Stimulated activated CD4-positive, alpha-beta T cell treated with anti-CD3 and anti-CD28 coated beads, Interleukin-12 subunit alpha, Interleukin-12 subunit beta, amount 100 ng/mL, for 4 hours (primary cell): Measurements from ENCODE around the gene HS2ST1.

Experiments
- DNase-seq: peaks from one replicate; pipeline ENCODE4 v3.0.0-alpha.2; 2020

HS2ST1 gene

DNA sequence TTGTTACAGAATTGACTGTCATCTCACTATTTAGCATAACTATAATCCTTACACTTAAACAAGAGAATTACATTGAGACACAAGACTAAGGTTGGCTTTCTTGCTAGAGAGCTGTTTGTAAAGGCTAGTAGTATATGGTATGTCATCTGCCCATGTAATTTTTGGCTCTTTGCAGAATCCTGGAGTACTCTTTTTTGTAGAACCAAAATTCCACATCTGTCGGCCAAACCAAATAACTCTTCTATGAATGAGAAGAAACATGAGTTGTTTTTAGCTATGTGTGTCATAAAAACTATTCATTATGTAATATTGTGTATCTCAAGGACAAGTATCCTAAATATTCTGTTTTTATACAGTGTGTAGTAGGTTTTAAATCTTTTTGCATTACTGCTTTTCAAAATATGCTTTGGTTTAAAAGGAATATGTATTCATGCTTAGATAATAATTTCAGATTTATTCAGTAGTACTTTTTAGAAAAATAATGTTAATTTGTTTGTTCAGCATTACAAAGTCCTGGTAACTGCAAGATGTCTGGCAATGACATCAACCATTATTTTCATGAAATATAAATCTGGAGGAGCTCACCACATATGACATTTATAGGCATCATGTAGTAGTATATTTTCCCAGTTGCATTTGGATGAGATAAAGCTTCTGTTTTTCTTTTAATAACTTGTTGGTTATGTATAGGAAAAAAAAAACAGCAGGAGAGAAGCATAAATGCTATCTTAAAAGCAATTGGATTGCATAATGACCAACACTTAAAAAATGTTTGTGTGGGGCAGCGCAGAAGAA is 159.8 kb downstream of the HS2ST1 start:
- DNase-seq = no peak

DNA sequence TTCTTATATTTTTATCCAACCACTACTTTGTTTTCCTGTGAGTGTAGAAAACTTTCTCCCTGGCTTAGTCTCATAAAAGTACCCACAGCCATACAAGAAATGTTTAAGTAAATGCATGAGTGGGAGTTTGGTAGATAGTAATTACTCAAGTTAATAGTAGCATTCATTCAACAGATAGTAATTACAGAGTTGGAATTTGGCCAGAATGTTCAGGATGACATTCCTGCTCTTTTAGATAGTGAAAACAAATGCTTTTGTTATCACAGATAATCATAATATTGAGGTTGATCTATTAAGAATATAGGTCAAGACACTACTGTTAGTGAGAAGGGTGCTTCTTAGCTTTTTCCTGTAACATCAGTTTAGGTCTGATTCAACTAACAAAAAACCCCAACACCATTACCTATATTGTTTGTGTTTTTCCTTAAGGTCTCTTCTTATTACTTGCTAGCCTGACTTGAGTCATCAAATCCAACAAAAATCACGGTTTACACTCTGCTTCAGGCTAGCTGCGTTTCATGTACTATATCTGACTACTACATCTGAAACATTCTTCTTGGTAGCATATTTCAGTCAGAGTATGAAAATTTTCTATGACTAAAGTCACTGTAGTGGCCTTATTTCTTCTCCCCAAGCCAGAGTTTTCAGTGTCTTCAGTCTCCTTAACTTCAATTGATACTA is 163.7 kb downstream of the HS2ST1 start:
- DNase-seq = no peak

DNA sequence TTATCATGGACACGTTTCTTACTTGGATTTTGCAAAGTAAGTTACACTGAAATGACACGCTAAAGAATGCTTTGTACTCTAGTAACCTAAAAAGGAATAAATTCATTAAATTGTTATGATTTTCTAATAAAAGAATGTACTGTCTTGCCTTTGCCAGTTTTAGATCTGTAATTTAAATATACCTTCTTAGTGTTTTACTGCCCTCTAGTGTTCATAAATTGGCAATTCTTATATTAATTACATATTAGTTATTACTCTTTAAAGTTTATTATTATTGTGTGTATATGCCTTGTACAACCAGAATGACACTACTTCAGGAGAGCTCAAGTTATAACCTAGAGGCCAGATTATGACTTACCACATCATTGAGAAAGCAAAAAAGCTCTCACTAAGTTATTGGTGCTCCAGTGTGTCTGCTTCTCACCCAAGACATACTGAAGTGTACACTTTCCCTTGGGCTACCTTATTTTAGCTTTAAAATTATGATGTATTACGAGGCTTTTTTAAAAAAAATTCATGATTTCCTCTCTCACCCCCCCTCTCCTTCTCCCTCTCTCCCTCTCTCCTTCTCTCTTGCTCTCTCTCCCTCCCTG is 169.9 kb downstream of the HS2ST1 start:
- DNase-seq = no peak

DNA sequence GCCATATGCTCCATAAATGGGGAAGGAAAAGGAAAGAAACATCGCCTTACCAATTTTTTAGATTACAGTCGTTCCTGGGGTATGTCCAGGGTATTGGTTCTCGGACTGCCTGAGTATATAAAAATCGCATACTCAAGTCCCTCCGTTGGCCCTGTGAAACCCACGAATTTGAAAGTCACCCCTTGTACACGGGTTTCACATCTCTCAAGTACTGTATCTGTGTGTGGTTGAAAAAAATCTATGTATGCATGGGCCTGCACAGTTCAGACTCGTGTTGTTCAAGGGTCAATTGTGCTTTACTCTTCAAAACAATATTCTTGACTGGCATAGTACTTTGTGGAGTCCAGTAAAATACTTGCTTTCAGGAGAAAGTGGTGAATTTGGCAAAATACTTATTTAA is 171.7 kb downstream of the HS2ST1 start:
- DNase-seq = no peak

DNA sequence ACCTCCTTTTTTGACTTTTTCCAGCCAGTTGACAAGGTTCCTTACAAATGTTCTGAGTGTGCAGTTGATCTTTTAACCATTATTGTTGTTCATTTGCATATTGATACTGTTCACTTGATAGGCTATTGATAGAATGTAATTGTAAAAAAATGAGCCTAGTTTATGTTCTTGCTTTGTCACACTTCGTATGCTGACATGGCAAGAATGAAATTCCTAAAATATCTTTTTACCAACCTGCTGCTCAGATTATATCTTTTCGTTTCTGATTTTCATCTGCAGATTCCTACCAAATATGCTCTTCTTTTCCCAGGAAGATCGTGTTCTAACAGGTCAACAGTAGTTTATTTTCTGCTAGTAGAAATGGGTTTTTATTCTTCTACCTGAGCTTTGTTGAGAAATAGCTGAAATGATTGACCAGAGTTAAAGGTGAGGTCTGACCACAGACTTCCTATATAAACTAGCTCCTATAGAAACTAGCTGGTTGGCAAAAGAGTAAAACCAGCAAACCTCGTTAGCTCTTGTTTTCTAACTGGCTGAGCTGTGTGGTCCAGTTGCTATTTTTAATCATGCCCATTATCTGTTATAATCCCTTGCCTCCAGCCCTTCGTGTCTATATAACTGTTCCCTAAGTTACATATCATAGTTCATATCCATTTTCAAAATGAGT is 174.8 kb downstream of the HS2ST1 start:
- no peak for DNase-seq

DNA sequence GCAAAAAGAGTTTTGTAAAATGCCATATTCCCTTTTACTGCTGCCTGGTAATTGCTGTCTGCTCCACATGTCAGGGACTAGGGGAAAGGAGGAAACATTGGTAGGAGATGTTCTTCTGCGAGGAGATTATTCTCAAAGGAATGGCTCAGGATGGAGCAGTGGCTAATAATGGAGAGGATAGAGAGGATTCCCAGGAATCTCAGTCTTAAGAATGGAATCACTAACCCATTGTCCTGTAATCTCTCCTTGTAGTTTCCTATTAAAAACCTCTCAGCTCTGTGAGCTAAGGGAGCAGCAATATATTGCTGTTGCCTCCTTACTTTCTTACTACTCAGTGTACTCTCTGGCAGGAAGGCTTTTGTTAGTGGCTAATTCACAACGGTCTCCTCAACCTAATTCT is 175.4 kb downstream of the HS2ST1 start:
- DNase-seq = no peak

DNA sequence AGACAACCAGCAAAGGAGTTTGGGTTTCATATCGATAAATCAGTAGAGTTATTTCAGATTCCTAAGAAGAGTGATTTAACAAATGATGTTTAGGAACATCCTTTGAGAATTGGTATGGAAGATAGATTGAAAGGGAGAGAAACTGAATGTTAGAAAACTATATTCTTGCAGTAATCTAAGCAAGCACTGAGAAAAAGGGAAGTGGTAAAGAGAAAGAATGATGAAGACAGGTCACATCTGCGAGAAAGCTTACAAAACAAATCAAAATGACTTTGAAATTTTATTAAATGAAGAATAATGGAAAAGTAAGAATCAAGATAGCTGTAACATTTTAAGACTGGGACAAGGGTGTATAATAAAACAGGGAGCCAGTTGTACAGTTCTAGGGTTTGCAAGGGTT is 177.0 kb downstream of the HS2ST1 start:
- DNase-seq = no peak

DNA sequence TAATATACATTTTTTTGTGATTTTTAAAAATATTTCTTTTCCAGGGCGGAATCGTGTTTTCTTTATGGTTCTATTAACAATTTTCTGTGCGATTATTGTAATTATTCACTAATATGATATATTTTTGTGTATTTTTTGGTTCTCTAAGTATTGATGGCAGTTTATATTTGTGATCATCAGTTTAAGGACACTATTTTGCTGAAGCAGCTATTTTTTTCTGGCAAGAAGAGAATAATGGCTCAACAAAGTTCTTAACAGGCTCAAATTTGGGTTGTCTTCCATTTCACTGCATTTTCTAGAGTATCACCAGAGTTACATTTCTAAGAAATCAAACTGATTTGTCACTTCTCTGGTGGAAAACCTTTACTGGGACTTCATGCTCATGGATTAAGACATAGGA is 178.4 kb downstream of the HS2ST1 start:
- DNase-seq = no peak

DNA sequence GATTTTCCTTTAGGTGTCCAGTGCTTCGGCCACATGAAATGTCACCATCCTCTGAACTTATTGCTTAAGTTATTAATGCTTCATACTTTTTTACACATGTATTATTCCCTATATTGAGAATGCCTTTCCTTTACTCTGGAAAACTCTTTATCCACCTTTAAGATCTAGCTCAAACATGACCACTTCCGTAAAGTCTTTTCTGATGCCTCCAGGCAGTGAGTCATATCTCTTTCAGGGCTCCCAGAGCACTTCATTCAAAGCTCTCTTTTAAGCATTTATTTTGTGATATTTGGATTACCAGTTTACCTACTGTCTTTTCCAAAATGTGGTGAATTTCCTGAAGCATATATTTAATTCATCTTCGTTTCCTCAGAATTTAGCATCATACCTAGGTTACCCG is 178.9 kb downstream of the HS2ST1 start:
- DNase-seq = no peak

DNA sequence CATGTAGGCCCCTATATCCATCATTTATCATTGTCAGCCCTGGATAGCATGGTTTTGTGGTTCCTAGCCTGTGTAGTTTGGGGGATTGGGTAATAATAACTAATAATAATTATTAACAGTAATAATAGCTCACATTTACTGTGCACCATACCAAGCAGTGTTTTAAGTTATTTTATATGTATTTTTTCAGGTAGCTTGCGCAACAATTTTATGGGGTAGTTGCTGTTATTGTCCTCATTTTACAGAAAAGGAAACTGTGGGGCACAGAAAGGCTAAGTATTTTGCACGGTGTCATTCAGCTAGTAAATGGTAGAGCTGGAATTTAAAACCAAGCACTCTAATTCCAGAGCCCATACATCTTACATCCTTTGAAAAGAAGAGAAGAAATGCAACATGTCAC is 179.8 kb downstream of the HS2ST1 start:
- DNase-seq = no peak

DNA sequence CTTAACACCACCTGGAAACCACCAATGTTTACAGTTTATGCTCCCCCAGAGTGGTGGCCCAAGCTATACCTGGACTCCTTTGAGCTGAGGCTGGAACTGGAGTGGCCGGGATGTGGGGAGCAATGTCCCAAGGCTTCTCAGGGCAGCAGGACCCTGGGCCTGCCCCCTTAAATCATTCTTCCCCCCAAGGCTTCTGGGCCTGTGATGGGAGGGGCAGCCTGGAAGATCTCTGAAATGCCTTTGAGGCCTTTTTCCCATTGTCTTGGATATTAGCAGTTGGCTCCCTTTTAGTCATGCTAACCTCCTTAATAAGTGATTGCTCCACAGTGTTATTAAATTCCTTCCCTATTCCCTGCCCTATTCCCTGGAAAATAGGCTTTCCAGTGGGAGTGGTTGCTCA is 185.8 kb downstream of the HS2ST1 start:
- DNase-seq = no peak

DNA sequence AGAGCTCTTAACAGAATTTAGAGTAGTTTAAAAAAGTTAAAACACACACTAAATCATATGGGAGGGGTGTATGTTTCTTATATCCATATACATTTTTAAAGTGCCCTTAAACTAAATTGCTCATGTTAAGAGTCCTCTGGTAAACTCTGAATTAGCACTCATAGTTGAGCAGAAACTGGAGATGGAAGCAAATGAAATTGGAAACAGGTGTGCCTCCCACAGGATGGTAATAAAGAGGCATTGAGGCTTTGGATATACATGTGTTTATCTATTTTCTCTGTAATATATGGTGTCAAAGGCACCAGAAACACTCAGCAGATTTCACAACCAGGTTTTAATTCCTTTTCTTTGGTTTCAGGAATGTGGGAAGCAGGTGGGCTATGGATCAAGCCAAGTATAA is 188.6 kb downstream of the HS2ST1 start:
- no peak for DNase-seq

DNA sequence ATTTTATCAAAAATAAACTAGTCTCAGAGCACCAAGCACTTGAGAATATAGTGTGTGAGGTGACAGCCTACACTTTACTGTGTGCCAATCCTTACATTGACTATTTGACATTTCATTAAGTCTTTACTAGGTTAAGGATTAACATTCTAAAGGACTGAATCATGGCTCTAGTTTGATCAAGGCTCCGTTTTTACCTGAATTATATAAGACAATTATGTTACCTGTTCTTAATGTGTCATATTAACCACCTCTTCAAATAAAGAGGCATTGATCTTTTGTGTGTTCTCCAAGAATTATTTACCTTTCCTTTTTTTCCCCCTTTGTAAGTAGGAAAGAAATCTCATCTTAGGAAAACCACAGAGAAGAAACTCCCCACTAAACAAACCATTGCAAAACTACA is 189.7 kb downstream of the HS2ST1 start:
- DNase-seq = no peak

DNA sequence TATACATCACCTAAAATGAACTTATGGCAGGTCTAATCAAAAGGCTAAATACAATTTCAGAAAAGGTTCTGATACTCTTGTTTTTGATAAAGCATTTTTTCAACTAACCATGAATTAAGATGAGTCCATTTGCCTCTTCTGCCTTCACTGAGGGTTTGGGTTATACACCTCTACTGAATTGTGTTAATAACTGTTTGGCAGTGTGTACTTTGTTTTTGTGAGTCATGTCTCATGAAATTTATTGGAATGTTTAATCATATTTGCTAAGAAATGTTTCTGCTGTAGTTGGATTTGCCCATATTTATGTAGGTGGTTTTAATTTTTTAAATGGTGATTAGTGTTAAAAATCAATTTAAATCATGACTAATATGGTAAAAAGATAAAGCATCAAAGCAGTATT is 190.5 kb downstream of the HS2ST1 start:
- no peak for DNase-seq

DNA sequence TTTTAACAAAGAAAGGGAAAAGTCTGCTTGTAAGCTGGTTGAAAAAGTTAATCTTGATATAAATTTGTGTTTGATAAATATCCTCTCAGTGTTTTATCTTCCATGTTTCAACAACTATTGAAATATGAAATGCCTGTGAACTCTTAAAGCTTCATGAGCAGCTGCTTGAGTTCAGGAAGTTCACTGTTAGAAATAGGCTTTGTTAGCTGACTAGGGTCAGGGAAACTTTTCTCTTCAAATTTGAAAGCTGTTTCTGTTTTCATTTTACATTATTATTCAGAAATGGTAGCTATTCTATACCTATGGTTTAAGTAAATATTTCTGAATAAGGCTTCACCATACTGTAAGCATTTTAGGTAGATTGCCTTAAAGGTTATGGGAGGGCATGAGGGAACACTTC is 191.7 kb downstream of the HS2ST1 start:
- no peak for DNase-seq

DNA sequence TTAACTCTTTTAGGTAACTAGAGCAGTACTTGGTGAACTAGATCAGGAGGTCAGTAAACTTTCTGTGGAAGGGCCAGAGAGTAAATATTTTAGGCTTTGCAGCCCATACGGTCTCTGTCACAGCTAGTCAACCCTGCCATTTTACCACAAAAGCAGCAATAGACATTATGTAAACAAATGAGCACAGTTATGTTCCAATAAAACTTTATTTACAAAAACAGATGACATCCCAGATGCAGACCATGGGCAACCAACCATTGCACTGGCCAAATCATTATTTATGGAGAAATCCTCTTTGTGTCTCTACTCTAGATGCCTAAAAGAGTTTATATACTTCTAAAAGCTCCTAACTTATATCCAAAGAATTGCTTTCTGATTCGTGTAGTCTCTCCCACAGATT is 192.4 kb downstream of the HS2ST1 start:
- no peak for DNase-seq

DNA sequence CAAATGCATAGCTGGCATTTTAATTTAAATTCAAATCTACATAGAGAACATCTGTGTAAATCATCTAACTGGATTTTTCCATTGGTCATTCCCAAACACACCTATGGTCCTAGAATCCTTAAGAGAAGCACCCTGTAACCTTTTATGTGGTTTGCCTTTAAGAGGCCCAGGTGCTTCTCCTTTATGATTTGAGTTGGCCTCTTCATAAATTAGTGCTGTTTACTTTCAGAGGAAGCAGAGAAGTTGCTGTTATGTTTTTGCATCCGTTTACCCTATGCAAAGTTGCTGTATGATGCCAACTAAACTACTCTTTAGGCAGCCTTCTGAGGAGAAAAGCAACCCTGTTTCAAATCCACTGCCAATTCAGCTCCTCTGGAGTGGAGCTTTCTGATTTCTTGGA is 193.8 kb downstream of the HS2ST1 start:
- no peak for DNase-seq

DNA sequence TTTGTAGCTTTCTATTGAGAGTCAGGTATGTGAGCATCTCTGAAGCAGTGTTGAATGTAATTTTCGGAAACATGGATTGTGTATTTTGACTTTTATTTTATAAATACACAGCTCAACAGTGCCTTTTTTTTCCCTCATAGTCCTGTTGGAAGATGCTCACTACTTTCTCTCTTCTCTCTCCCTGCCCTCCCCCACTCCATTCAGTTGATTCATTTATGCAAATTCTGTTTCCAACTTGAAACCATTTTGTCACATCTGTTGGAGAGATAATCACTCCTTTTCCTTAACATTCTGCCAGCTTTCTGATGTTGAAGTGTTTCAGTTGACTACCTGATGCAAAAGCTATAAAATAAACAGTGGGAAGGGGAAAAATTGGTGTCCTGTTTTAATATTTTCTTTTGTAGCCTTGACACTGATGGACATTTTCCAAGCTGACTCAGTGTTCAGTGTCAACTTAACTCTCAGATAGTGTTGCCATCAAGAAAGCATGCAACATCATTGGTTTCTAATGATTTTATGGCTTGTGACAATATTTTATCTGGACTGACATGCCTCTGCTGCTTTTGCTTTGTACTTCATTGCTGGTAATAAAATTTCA is 194.5 kb downstream of the HS2ST1 start:
- DNase-seq = no peak

DNA sequence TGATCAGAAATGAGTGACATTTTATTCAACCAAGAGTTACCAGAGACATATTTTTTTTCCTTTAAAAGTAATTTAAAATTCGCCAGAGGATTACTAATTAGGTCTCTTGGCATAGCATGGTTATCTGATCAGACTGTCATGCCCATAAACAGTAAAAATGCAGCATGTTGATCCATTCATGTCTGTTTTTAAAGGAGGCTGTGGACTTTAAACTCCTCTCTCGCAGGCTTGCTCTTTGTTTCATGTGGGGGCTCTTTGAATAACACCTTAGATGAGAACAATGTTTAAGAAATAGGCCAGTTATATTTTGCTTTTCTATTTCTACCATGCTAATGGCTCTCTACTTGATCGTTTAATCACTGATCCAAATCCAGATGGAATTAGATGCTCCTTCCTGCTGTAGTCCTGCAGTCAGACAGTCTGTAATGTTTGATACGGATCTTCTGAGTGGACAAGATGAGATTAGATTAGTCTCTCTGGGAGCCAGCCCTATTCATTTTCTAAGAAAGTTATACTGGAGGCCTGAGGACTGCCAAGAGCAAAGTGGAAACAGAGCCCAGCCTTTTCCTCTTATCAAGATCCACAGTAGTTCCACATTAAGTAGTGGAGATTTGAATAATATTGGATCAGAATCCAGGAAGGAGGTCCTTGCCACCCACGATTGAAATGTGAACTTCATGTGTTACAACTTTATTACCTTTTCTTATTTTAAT is 197.4 kb downstream of the HS2ST1 start:
- no peak for DNase-seq

DNA sequence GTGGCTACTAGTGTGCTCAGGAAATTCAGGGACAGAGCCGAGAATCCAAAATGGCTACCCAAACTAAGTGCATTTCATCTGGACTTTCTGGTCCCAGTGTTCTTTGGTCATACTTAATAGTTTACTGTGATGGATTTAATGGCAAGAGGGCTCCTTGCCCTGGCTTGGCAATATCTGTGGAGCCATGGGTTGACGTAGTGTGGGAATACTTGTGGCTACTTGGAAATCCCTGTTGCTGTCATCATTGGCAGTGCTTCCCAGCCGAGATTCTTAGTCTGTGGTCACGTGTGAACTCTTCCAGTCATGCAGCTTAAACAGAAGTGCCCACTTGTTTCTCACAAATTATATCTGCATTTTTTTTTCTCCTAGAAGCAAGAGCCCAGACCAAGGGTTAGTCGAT is 198.9 kb downstream of the HS2ST1 start:
- DNase-seq = no peak

DNA sequence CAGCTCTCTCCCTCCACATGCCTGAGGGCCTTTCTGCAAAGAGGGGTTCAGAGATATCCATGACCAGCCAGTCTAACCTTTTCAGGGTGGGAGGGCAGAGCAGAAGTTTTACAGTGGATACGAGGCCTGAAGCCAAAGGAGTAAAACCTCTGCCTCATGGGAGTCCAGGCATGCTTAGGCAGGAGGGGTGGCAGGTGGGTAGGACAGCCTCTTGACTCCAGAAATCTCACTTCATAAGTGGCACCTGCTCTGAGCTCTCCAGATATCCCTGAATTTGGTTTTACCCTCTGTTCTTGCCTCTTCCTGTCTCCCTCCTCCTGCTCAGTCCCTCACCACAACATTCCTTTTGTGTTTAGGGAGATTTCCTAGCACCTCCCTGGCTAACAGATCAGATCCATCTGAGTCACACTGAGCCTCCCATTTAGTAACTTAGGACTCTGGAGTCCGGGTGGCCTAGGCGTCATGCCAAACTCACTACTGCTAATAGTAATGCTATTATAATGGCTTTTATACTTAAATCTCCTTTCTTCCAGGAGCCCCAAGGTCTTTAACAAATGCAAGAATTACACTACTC is 201.0 kb downstream of the HS2ST1 start:
- DNase-seq = no peak

DNA sequence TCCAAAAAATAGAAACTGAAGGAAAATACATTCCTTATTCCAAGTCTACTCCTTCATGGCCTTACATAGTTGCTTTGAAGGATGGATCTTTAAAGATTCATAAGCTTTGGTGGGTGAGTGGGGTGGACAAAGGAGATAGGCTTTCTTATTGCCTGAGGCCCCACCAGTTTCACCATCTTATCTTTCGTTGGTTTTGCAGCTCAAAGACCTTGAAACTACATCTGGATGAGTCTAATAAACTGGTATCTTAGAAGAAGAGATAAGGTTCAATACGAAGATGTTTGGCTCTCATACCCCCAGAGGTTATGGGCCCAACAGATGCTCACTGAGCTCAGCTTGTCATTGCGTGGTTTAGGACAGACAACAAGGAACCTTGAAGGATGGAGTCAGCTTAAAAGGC is 201.5 kb downstream of the HS2ST1 start:
- no peak for DNase-seq
